Transverse colon (tissue), 4 donors: ENCODE measurements around the gene SGTB.

ENCODE experiments used
- EP300 ChIP-seq: sonication (generic); formaldehyde crosslinking; IDR thresholded peaks from one replicate; pipeline ENCODE4 v1.6.1; 2017; ENCODE audit warnings: antibody characterized with exemption, low read depth
- POLR2A ChIP-seq: fragments of 450-650 bp; IDR thresholded peaks from one replicate; pipeline ENCODE4 v1.6.1; 2016; ENCODE audit warnings: antibody characterized with exemption, mild to moderate bottlenecking, moderate library complexity
- POLR2AphosphoS5 ChIP-seq, 3 donors: sonication (generic); formaldehyde crosslinking; IDR thresholded peaks; one replicate each; pipeline ENCODE4 v1.6.1; 2016; ENCODE audit warnings: antibody characterized with exemption in 3 of 3
- TF ChIP-seq, protein P1 (sequence below), 5 experiments: fragments of 200-600 bp in 3 of 5; fragments of 450-650 bp in 2 of 5; sonication (generic) in 3 of 5; IDR thresholded peaks; 1 replicate in 2 of 5; 2 replicates in 3 of 5; pipeline ENCODE4 v1.5.1; 2016 to 2017; ENCODE audit warnings: antibody characterized with exemption in 5 of 5, inconsistent platforms in 3 of 5, mild to moderate bottlenecking in 2 of 5, moderate library complexity in 1 of 5

DNA sequence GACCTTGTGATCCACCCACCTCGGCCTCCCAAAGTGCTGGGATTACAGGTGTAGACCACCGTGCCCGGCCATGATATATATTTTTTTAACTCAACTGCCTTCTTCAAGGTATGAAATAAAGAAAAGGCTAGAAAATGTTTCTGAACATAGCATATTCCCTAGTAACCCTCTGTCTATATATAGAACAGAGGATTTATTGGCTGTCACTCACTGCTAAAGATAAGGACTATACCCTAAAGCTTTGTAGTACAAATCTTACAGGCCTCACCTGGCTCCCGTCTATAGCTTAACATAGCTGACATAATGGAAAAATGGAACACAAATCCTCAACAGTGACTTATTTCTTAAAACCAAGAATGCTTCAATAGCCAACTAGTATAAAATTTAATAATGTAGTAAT is 14.2 kb downstream of the SGTB start:
- no peak for TF ChIP-seq POLR2AphosphoS5 (IDR thresholded peaks at IDR 0.05)
- TF ChIP-seq, protein P1, sequence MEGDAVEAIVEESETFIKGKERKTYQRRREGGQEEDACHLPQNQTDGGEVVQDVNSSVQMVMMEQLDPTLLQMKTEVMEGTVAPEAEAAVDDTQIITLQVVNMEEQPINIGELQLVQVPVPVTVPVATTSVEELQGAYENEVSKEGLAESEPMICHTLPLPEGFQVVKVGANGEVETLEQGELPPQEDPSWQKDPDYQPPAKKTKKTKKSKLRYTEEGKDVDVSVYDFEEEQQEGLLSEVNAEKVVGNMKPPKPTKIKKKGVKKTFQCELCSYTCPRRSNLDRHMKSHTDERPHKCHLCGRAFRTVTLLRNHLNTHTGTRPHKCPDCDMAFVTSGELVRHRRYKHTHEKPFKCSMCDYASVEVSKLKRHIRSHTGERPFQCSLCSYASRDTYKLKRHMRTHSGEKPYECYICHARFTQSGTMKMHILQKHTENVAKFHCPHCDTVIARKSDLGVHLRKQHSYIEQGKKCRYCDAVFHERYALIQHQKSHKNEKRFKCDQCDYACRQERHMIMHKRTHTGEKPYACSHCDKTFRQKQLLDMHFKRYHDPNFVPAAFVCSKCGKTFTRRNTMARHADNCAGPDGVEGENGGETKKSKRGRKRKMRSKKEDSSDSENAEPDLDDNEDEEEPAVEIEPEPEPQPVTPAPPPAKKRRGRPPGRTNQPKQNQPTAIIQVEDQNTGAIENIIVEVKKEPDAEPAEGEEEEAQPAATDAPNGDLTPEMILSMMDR (IDR thresholded peaks at IDR 0.05): no peak
- TF ChIP-seq POLR2A: no peak
- TF ChIP-seq EP300: no peak
